Stimulated activated CD8-positive, alpha-beta memory T cell treated with anti-CD3 and anti-CD28 coated beads, Interleukin-12 subunit alpha, Interleukin-12 subunit beta, amount 100 ng/mL, for 1 hour (primary cell): ENCODE measurements around the gene SALL2.

Experiments used
- DNase-seq: peaks from one replicate; pipeline ENCODE4 v3.0.0-alpha.2; 2020; ENCODE audit warnings: low read depth

SALL2 gene

DNA sequence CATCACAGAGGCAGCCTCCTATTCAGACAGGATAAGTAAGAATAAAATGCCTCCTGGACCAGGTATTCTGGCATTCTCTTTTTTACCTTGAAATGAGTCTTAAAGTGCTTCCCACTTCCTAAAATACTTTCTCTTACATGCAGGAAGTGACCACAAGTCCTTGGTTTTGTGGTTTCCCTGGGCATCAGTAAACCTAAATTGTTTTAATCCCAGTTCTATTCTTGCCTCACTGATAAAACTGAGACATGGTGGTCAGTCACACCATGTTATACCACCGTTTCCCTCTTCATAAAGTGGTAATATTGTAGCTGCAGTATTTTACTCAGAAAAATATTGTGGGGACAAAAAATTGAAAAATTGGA is 1.2 kb upstream of the SALL2 start:
- no peak for DNase-seq

DNA sequence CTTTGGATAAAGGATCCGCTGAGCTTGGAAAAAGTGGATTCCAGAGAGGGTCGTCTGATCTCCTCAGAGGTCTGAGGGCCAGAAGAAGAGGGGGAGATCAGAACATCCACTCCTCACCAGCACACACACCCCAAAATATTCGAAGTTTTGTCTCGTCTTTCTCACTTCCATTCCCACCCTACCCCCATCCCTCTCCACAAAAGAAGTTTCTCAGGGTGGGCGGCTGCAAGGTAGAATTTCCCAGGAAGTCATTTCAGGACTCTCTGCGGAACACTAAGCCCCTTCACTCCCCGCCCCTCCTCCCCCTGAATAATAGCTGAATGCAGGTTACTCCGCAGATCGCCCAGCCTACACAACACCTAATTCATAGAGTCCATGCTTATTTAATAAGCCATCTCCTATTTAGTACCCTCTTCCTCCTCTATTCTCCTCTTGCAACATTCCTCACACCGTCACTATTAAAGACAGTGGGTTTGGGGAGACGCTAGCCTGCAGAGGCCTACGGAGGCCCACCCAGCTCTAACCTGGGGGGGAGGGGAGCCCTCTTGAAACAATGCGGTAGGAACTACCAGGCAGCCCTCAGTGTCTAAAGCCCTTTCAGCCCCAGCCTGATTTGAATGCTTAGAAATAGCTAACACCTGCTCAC is 649 bp upstream of the SALL2 start:
- no peak for DNase-seq

DNA sequence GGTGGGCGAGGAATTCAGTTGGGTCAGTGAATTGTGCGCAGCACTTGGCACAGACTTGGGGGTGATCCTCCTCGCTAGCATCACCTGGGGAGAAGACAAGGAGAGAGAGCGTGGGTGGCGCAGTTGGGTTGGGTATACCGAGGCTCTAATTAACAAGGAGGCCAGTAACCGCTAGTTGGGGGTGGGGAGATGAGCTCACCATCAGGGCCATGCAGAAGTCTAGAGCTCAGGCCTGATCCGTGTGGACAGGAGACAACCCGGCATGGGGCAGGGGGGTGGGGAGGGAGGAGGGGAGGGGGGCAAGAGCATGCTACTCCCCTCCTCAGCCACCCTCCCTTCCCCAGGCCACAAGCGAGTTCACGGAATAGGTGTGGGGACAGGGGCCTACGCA is 580 bp downstream of the SALL2 start:
- DNase-seq: no peak

DNA sequence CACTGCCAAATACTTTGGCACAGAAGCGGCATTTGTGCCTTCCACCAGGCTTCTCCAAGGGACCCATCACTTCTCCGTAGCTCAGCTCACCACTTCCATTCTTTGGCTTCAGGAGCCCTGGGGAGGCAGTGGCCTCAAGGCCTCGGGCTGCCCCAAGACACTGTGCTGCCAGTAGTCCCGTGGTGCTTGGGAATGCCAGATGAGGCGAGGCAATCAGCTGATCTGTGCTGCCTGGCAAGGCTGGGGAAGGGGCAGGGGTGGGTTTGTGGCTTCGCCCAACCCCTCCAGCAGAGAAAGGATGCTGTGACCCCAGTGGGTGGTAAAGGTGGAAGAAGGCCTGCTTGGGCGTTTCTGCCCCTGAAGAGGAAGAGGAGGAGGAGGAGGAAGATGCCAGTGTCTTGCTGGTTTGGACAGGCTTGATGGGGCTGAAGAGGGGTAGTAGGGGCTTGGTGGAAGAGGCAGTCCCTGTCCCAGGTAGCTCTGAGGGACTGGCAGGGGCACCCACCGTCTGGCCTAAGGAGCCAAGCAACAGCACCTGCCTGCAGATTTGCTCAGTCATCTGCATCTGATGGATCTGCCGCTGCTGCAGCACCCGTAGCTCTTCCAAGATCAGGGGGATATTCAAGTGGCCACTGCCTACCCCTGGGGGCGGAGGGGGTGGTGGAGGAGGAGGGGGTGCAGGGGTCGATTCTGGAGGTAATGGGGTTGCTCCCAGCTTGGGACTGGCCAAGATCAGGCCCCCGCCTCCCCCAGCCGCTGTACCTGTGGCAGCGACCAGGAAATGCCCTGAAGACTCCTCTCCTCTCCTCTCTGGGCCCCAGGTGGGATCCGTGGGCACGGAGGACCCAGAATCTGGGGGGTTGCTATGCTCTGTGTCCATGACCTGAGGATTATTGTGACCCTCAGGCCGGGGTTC is 1.3 kb downstream of the SALL2 start:
- no peak for DNase-seq

- no peak for DNase-seq
Measured at GRCh38 chr14:21523203-21523602, 2.9 kb downstream of the SALL2 start.

DNA sequence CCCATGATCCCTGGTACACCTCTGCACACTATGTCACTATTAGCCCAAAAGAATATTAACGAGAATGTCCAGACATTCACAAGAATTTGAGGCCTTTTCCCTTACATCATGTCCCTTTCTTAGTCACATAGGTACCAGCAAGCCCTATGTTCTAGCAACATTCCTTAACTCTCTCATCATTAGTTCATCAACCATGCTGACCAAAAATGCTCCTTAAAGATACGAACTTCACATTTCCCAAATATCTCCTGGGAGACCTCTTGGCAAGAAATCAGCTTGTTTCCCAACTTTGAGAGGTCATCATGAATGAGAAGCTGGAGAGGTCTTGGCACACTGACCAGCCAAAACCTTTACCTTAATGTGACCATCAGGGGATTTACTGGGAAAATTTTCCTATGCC is 4.6 kb downstream of the SALL2 start:
- no peak for DNase-seq

DNA sequence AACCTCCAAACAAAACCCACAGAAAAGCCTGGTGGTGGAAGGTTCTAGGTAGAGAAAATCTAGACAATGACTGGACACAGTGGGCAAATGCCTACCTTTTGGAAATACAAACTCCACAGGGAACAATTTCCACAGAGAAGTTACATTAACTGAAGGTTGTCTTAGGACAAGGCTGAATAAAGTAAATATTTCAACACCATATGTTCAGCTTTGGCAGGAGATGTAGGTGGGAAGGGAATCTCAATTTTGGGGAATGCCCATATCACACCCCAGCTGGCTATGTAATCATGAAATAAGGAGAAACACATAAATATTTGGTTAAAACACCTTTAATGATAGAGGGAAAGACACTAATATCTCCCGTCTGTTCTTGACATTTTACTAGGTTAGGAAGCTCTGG is 5.4 kb downstream of the SALL2 start:
- DNase-seq: no peak

- no peak for DNase-seq
Measured at GRCh38 chr14:21518725-21519124, 7.4 kb downstream of the SALL2 start.

- DNase-seq: no peak
Measured at GRCh38 chr14:21514341-21514740, 11.8 kb downstream of the SALL2 start.

- DNase-seq: peak; percentile 90
Measured at GRCh38 chr14:21510735-21511657, 15.2 kb downstream of the SALL2 start, which contains the start of gene METTL3. TSS of gene METTL3 (minus strand) at chr14:21511340. CDS start at chr14:21511223, 117 bp downstream.

DNA sequence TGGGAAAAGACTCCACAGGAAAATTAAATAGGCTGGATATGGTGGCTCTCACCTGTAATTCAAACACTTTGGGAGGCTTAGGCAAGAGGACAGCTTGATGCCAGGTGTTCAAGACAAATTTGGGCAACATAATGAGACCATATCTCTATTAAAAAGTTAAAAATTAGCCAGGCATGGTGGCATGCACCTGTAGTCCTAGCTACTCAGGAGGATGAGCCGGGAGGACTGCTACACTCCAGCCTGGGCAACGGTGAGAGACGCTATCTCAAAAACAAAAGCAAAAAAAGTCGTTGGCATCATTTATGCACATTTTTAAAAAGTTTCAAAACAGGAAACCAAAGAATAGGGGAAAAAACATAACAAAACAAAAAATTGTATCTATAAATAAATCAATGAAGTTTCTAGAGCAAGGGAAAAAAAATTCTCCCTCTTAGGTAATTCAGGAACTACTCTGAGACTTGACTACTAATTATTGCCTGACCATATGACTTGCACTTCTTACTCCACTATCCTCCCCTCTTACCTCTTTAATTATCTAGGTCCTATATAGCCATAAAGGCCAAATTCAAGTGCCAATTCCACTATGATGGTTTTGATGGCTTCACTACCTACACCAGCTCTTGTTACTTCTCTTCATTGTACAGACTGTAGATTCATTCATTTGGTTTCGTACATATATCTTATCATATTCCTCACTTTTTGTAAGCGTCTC is 16.6 kb downstream of the SALL2 start:
- DNase-seq: no peak

DNA sequence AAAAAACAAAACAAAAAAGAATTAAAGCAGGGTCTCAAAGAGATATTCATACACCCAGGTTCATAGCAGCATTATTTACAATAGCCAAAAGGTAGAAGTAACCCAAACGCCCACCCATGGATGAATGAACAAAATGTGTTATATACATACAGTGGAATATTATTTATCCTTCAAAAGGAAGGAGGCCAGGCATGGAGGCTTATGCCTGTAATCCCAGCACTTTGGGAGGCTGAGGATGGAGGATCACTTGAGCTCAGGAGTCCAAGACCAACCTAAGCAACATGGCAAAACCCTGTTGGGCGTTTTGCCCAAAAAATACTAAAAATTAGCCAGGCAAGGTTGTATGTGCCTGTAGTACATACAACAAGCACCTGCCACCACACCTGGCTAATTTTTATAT is 19.6 kb downstream of the SALL2 start:
- DNase-seq: no peak

DNA sequence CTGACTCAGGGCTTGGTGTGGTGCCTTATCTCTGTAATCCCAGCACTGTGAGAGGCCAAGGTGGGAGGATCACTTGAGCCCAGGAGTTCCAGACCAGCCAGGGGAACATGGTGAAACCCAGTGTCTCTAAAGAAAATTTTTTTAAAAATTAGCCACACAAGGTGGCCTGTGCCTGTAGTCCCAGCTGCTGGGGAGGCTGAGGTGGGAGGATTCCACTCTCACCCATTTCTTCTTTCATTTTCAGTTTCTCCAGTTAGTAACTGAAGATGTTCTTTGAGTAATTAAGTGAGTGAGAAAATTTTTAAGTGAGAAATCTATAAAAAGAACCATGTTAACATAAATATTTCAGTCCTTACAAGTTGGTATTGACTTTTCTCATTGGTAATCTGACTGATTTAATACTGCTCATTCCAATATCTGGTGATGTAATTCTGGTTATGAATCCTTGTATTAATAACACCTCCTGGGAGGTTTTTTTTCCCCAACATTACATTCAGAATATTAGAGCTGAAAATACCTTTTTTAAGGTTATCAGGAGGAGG is 21.1 kb downstream of the SALL2 start:
- DNase-seq: no peak

GRCh38 chr14:21503376-21503775 is 22.8 kb downstream of the SALL2 start:
- no peak for DNase-seq

GRCh38 chr14:21501568-21501967 is 24.6 kb downstream of the SALL2 start:
- no peak for DNase-seq

DNA sequence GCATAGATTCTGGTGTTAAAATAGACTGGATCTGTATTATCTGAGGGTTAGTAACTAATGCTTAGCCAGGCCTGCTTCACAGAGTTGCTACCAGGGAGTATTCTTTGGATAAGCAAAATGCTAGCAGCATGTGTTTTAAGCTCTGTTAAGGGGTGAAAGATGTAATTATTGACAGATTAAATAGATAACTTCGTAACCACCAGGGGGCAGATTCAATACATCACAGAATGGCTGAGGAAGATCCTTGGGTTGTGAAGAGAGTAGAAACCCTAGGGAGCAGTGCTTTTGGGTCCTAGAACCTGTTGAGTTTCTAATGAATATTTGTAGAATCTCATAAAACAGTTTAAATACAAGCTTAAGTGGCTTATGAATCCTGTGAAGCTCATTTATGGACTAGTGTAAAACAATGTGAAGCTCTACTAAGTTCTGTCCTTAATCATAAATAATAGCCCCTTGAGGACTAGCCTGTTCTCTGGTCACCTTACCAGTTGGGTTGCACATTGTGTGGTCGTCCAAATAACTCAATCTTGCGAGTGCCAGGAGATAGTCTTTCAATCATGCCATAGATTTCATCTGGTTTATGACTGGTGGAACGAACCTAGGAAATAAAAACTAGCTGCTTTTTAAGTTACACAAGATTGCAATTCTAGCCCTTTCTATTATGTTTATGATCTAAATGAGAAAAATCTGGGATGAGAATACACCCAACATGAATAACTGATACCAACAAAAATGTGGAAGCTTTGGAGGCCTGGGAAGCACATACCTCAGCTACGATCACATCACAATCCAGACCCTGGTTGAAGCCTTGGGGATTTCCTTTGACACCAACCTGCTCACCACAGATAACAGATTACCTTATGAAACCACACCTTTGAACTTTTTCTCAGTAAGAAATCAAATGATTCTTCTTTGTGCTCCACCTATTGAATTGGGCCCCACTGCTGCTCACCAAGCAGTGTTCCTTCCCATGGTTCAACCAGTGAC is 27.3 kb downstream of the SALL2 start:
- no peak for DNase-seq

GRCh38 chr14:21496453-21496852 is 29.7 kb downstream of the SALL2 start:
- no peak for DNase-seq

- DNase-seq: no peak
Measured at GRCh38 chr14:21494902-21495762, 31.0 kb downstream of the SALL2 start.

DNA sequence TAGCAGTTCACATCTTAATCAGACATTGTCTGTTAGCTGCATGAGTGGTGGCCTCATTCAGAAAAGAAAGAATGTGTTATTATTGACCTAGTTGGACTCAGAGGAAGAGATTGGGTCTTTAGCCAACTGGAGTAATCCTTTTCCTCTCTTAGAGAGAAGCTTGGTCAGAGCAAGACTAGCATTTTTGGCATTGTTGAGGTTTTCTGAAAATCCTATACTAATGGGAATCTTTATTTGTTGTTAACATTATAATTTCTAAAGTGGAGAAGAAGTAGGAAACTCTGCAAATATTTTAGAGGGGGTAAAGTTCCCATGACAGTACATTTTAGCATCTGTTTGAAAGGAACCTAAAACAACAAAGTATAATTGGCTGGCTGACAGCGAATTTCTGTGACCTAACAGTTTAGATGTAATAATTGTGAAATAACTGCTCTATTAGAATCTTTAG is 39.5 kb downstream of the SALL2 start:
- no peak for DNase-seq
